HepG2 (cell line): ENCODE measurements around the gene B4GALT5. TPM values are rescaled to one million over a fixed set of nuclear protein-coding genes. Genes with fewer than 3 reads are reported as not detected.

Experiments used
- ATAC-seq: fragments of 200-7000 bp; cut with Tn5 transposase; 3 replicates; pipeline ENCODE4 v1.9.1; 2020; ENCODE audit warnings: mild to moderate bottlenecking, moderate library complexity
- BruUV-seq: library from RNA; stranded (reverse); fragments of 400-500 nt; replicated peaks from 2 replicates; lab custom pipeline; 2021; lab: Mats Ljungman, UMichigan
- CTCF ChIA-PET: fragments of 300-600 bp; formaldehyde crosslinking; extraction: SDS; loops from one replicate; lab custom pipeline; 2021; ENCODE audit warnings: low total read pairs, inconsistent platforms, low intra/inter-chr PET ratio; lab: Yijun Ruan, JAX
- POLR2A ChIA-PET: fragments of 350-600 bp; sonication (Branson Sonifier 250); formaldehyde crosslinking; loops from one replicate; lab custom pipeline; 2020; ENCODE audit warnings: antibody characterized with exemption, inconsistent platforms; lab: Yijun Ruan, JAX
- DNase-seq: peaks from one replicate; pipeline ENCODE4 v3.0.0-alpha.2; 2015; ENCODE audit warnings: low spot score
- FAIRE-seq: peaks from 3 replicates; lab custom pipeline; 2011; peaks lifted over from hg19 to GRCh38; lab: Jason Lieb, UNC
- H2AFZ ChIP-seq: one replicate; pipeline ENCODE4 v1.6.1; 2011; ENCODE audit warnings: low read length, inconsistent platforms
- H3K27ac ChIP-seq: fragments of 300-600 bp; 3 replicates; pipeline ENCODE4 v1.8.0; 2011; ENCODE audit warnings: mixed run types, mild to moderate bottlenecking, mixed read lengths, low read length, inconsistent platforms; ENCODE audit not compliant: insufficient read depth; ENCODE audit errors: extremely low read length
- H3K27me3 ChIP-seq, 2 experiments: fragments of 200-600 bp in 1 of 2; 2 replicates in 1 of 2; 3 replicates in 1 of 2; pipeline versions ENCODE4 v1.6.0 to v1.8.0; 2011; ENCODE audit warnings: low read length in 2 of 2, mild to moderate bottlenecking in 2 of 2, moderate library complexity in 2 of 2, inconsistent platforms in 1 of 2; ENCODE audit not compliant: insufficient read depth in 2 of 2, control insufficient read depth in 1 of 2
- H3K36me3 ChIP-seq, 2 experiments: fragments of 200-600 bp in 1 of 2; replicated peaks in 1 of 2; 2 replicates in 1 of 2; 3 replicates in 1 of 2; pipeline versions ENCODE4 v1.5.1 to v1.8.0; 2011; ENCODE audit warnings: low read length in 2 of 2, inconsistent platforms in 1 of 2; ENCODE audit not compliant: insufficient read depth in 2 of 2, control insufficient read depth in 1 of 2
- H3K4me1 ChIP-seq: 2 replicates; pipeline ENCODE4 v1.5.1; 2012; ENCODE audit warnings: low read length, inconsistent platforms; ENCODE audit not compliant: insufficient read depth
- H3K4me2 ChIP-seq: 2 replicates; pipeline ENCODE4 v1.6.0; 2011; ENCODE audit warnings: low read depth, low read length, inconsistent platforms
- H3K4me3 ChIP-seq, 3 experiments: fragments of 200-600 bp in 1 of 3; sonication (generic), shearing (Covaris generic) in 1 of 3; replicated peaks in 1 of 3; 2 replicates each; pipeline ENCODE4 v1.5.1; 2011 to 2016; ENCODE audit warnings: low read length in 3 of 3, inconsistent platforms in 2 of 3, low read depth in 2 of 3, mild to moderate bottlenecking in 2 of 3, control low read depth in 1 of 3, mixed read lengths in 1 of 3; ENCODE audit not compliant: insufficient read depth in 1 of 3
- H3K79me2 ChIP-seq: one replicate; pipeline ENCODE4 v1.6.1; 2011; ENCODE audit warnings: low read length, inconsistent platforms; ENCODE audit not compliant: insufficient read depth
- H3K9ac ChIP-seq: 2 replicates; pipeline ENCODE4 v1.6.0; 2011; ENCODE audit warnings: mild to moderate bottlenecking, low read depth, low read length, inconsistent platforms; ENCODE audit not compliant: insufficient read depth
- H3K9me3 ChIP-seq: 2 replicates; pipeline ENCODE4 v1.5.1; 2012; ENCODE audit warnings: mild to moderate bottlenecking, low read length
- H4K20me1 ChIP-seq: 2 replicates; pipeline ENCODE4 v1.6.0; 2011; ENCODE audit warnings: inconsistent platforms, mild to moderate bottlenecking, low read length, moderate library complexity; ENCODE audit not compliant: insufficient read depth
- CREM ChIP-seq, 2 experiments: sonication (generic) in 1 of 2; formaldehyde crosslinking in 1 of 2; IDR thresholded peaks; 2 replicates each; pipeline versions ENCODE4 v1.4.0 to v1.6.1; 2016 to 2020; ENCODE audit warnings: antibody characterized with exemption in 1 of 2, mild to moderate bottlenecking in 1 of 2, missing genetic modification reagents in 1 of 2
- GABPA ChIP-seq, 2 experiments: IDR thresholded peaks; 2 replicates each; pipeline ENCODE4 v1.6.1; 2011 to 2016; ENCODE audit warnings: low read depth in 2 of 2, low read length in 1 of 2, missing biosample characterization in 1 of 2, missing genetic modification characterization in 1 of 2
- HHEX ChIP-seq: IDR thresholded peaks from 2 replicates; pipeline ENCODE4 v1.6.1; 2016; ENCODE audit warnings: control low read depth
- MEIS1 ChIP-seq: sonication (generic); formaldehyde crosslinking; IDR thresholded peaks from 2 replicates; pipeline ENCODE4 v1.9.0; 2021; ENCODE audit warnings: mild to moderate bottlenecking, missing genetic modification reagents, moderate library complexity, borderline replicate concordance
- NCOA1 ChIP-seq: sonication (generic); formaldehyde crosslinking; IDR thresholded peaks from 2 replicates; pipeline ENCODE4 v1.9.0; 2021; ENCODE audit warnings: missing genetic modification reagents
- SKI ChIP-seq: fragments of 450-650 bp; IDR thresholded peaks from one replicate; pipeline ENCODE4 v1.6.1; 2018; ENCODE audit warnings: mild to moderate bottlenecking; ENCODE audit not compliant: partially characterized antibody
- SOX13 ChIP-seq, 3 experiments: fragments of 450-650 bp in 1 of 3; sonication (generic) in 1 of 3; formaldehyde crosslinking in 1 of 3; IDR thresholded peaks in 2 of 3; conservative IDR thresholded peaks in 1 of 3; 2 replicates each; pipeline versions ENCODE4 v1.5.0 to v1.6.1; 2016 to 2020; ENCODE audit warnings: antibody characterized with exemption in 1 of 3, mild to moderate bottlenecking in 1 of 3, missing compliant biosample characterization in 1 of 3, missing genetic modification reagents in 1 of 3, moderate library complexity in 1 of 3
- TARDBP ChIP-seq: sonication (generic); formaldehyde crosslinking; IDR thresholded peaks from 2 replicates; pipeline ENCODE4 v1.8.0; 2022; ENCODE audit warnings: mild to moderate bottlenecking, missing genetic modification reagents
- TEAD2 ChIP-seq: sonication (generic); formaldehyde crosslinking; IDR thresholded peaks from 2 replicates; pipeline ENCODE4 v1.9.0; 2021; ENCODE audit warnings: missing genetic modification reagents
- ZSCAN25 ChIP-seq: sonication (generic); formaldehyde crosslinking; IDR thresholded peaks from 2 replicates; pipeline ENCODE4 v1.8.0; 2022; ENCODE audit warnings: mild to moderate bottlenecking, missing genetic modification reagents
- WGBS: methylation state at CpG from one replicate; pipeline ENCODE4 v1.1.6; 2017; ENCODE audit warnings: low lambda C conversion rate; 5-methylcytosine and 5-hydroxymethylcytosine counted together
- in situ Hi-C: cut with HindIII; loops from 2 replicates; pipeline ENCODE4 v1.10.0; 2017; ENCODE audit warnings: low pct_unique_long_range_greater_than_20kb; ENCODE audit not compliant: extremely low pct_ligation_motif_present
- intact Hi-C: fragments of 100-400 bp; cut with micrococcal nuclease; formaldehyde crosslinking; loops from one replicate; pipeline ENCODE4 v1.10.0; 2022; ENCODE audit not compliant: unreplicated experiment
- polyA plus RNA-seq, 8 experiments: library from polyadenylated mRNA; depleted of rRNA in 3 of 8; stranded (reverse) in 7 of 8; unstranded in 1 of 8; fragments of >200 nt; fragmentation: Illumina TruSeq in 4 of 8; extraction: Trizol in 4 of 8; gene quantifications; 2 replicates each; pipeline versions ENCODE4 v1.2.1 to v1.2.3, GENCODE V29; 2011 to 2016; ENCODE audit warnings: low read depth in 4 of 8, missing spikeins in 1 of 8, mixed read lengths in 1 of 8; ENCODE audit not compliant: insufficient read depth in 1 of 8
- total RNA-seq, 5 experiments: library from RNA; depleted of rRNA; stranded (reverse); fragments of >200 nt; fragmentation: Illumina TruSeq; extraction: Trizol; gene quantifications; 2 replicates each; pipeline ENCODE4 v1.2.3, GENCODE V29; 2016; ENCODE audit warnings: low read depth in 1 of 5
- TF ChIP-seq, protein P1 (sequence below): sonication (generic); formaldehyde crosslinking; IDR thresholded peaks from 2 replicates; pipeline ENCODE4 v1.8.0; 2022; ENCODE audit warnings: low read depth, missing genetic modification reagents
- TF ChIP-seq, protein P2 (sequence below): sonication (generic); formaldehyde crosslinking; IDR thresholded peaks from 2 replicates; pipeline ENCODE4 v1.4.0; 2020; ENCODE audit warnings: missing genetic modification reagents, borderline replicate concordance
- TF ChIP-seq, protein P3 (sequence below): sonication (generic); formaldehyde crosslinking; IDR thresholded peaks from 2 replicates; pipeline ENCODE4 v1.4.0; 2020; ENCODE audit warnings: missing genetic modification reagents

The B4GALT5 gene
- total and polyA plus RNA-seq, 2 of the 13 experiments (the other 11 are each of a cell fraction or from before 2014, with no cell fraction given): 27.3 to 30.9 TPM

DNA sequence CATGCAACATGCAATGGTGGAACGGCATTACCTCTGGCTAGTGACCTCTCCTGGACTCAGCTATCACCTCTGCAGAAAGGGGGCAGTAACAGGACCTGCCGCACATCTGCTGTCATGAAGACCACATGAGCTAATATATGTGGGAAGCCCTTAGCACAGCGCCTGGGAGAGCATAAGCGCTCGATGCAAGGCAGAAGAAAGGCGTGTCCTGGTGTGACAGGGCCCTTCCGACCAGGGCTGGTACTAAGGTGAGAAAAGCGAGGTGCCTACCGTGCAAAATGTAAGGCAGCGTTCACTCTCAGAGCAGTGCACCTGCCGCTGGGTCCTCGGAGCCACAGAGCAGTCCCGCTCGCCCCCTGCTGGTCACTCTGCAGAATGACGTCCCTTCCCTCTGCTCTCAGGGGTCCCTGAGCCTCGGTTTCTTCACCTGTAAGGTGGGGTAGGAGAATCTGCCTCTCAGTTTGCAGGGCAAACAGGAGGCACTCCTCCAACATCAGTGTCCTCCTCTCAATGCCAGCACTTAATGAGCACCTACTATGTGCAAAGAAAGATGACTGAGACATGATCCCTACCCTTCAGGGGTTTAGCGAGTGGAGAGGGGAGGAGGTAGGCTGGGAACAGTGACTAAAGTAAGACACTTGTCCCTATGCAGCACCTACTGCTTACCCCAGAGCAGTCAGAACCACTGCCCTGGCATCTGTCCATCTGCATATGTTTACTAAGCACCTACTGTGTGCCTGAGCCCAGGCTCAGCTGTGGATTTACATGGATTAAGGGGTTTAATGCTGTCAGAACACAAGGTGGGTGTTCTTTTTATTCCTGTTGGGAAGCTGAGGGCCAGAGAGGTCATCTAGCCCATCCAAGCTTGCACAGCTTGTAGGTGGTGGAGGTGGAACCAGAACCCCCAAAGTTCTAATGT is 104.7 kb downstream of the B4GALT5 start:
- intact Hi-C loops (loop anchor here (1.0 to 10.0 kb wide), 2 partner anchors 68 to 274 kb away; no protein-coding TSS in a partner anchor), in situ Hi-C loops (loop anchor here (5.0 kb wide), 4 partner anchors 67 to 278 kb away; no protein-coding TSS in a partner anchor)
- Histone ChIP-seq H3K9ac (no peak overlapping the region), H3K4me1 (peaks cover 61% of the 10 kb centered on the region), H3K27me3 (no peaks in the 10 kb centered on the region; a peak in 1 of 5 replicates), H4K20me1 (no peaks in the 10 kb centered on the region), H3K79me2 (no peaks in the 10 kb centered on the region), H3K4me3 (peak overlapping the region in 2 of 3 experiments; percentile 42 to 59; a peak in 4 of 6 replicates), H3K27ac (no peak overlapping the region), H3K36me3 (no peaks in the 10 kb centered on the region), H3K9me3 (no peaks in the 10 kb centered on the region), H2AFZ (peak overlapping the region; percentile 64), H3K4me2 (peak overlapping the region; percentile 78)
- 7% methylated on average over 16 of the region's 17 CpGs for WGBS
- BruUV-seq: no TSS peak
- ATAC-seq (peak; percentile 66), DNase-seq (peak; percentile 75), FAIRE-seq (peak; percentile 74)
- ChIA-PET CTCF (interaction anchor here (0.7 to 6.4 kb wide), 16 partner anchors 9 to 320 kb away, joined by 3 to 282 read pairs (median 5); no protein-coding TSS in a partner anchor), POLR2A (interaction anchor here (0.5 to 1.4 kb wide), 6 partner anchors 9 to 327 kb away, joined by 3 to 13 read pairs (median 6); partner anchors contain the start of genes RNF114 and SLC9A8)
- TF ChIP-seq GABPA (IDR thresholded peaks at IDR 0.05; ENCODE audit: low read depth, low read length) (no peak), GABPA (CRISPR knock-in tag; IDR thresholded peaks at IDR 0.05; ENCODE audit: low read depth) (no peak), SKI (no peak), MEIS1 (CRISPR knock-in tag) (peak; percentile 78; the same call in 1 of the 2 replicates), ZSCAN25 (CRISPR knock-in tag) (peak; percentile 14; the same call in 1 of the 2 replicates), TEAD2 (CRISPR knock-in tag) (no peak), NCOA1 (no peak), TARDBP (peak; percentile 70), CREM (IDR thresholded peaks at IDR 0.05) (no peak), CREM (CRISPR knock-in tag; IDR thresholded peaks at IDR 0.05) (no peak), SOX13 (IDR thresholded peaks at IDR 0.05) (no peak), SOX13 (CRISPR knock-in tag; conservative IDR thresholded peaks at IDR 0.05 in 1 of 2, IDR thresholded peaks at IDR 0.05 in 1 of 2) (peak in 1 of 2 experiments; percentile 24; a peak in 1 of 4 replicates), HHEX (no peak)
- TF ChIP-seq, protein P1, sequence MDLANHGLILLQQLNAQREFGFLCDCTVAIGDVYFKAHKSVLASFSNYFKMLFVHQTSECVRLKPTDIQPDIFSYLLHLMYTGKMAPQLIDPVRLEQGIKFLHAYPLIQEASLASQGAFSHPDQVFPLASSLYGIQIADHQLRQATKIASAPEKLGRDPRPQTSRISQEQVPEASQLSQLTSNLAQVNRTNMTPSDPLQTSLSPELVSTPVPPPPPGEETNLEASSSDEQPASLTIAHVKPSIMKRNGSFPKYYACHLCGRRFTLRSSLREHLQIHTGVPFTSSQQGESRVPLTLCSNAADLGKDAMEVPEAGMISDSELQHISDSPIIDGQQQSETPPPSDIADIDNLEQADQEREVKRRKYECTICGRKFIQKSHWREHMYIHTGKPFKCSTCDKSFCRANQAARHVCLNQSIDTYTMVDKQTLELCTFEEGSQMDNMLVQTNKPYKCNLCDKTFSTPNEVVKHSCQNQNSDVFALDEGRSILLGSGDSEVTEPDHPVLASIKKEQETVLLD (CRISPR knock-in tag): no peak
- TF ChIP-seq, protein P2, sequence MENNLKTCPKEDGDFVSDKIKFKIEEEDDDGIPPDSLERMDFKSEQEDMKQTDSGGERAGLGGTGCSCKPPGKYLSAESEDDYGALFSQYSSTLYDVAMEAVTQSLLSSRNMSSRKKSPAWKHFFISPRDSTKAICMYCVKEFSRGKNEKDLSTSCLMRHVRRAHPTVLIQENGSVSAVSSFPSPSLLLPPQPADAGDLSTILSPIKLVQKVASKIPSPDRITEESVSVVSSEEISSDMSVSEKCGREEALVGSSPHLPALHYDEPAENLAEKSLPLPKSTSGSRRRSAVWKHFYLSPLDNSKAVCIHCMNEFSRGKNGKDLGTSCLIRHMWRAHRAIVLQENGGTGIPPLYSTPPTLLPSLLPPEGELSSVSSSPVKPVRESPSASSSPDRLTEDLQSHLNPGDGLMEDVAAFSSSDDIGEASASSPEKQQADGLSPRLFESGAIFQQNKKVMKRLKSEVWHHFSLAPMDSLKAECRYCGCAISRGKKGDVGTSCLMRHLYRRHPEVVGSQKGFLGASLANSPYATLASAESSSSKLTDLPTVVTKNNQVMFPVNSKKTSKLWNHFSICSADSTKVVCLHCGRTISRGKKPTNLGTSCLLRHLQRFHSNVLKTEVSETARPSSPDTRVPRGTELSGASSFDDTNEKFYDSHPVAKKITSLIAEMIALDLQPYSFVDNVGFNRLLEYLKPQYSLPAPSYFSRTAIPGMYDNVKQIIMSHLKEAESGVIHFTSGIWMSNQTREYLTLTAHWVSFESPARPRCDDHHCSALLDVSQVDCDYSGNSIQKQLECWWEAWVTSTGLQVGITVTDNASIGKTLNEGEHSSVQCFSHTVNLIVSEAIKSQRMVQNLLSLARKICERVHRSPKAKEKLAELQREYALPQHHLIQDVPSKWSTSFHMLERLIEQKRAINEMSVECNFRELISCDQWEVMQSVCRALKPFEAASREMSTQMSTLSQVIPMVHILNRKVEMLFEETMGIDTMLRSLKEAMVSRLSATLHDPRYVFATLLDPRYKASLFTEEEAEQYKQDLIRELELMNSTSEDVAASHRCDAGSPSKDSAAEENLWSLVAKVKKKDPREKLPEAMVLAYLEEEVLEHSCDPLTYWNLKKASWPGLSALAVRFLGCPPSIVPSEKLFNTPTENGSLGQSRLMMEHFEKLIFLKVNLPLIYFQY (CRISPR knock-in tag): 0 out of 2 replicates have a peak, but pooled peaks have one; percentile 37
- TF ChIP-seq, protein P3, sequence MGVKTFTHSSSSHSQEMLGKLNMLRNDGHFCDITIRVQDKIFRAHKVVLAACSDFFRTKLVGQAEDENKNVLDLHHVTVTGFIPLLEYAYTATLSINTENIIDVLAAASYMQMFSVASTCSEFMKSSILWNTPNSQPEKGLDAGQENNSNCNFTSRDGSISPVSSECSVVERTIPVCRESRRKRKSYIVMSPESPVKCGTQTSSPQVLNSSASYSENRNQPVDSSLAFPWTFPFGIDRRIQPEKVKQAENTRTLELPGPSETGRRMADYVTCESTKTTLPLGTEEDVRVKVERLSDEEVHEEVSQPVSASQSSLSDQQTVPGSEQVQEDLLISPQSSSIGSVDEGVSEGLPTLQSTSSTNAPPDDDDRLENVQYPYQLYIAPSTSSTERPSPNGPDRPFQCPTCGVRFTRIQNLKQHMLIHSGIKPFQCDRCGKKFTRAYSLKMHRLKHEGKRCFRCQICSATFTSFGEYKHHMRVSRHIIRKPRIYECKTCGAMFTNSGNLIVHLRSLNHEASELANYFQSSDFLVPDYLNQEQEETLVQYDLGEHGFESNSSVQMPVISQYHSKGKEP (CRISPR knock-in tag): 0 out of 2 replicates have a peak, but pooled peaks have one; percentile 44
